Endodermal cell (in vitro differentiated cells): ENCODE measurements around the gene CDX2. TPM values are rescaled to one million over a fixed set of nuclear protein-coding genes. Genes with fewer than 3 reads are reported as not detected.

ENCODE experiments used
- DNase-seq: peaks from one replicate; pipeline ENCODE4 v3.0.0-alpha.2; 2017
- H3K27ac ChIP-seq: 2 replicates; pipeline ENCODE4 v1.5.1; 2013; ENCODE audit warnings: mild to moderate bottlenecking, low read depth, low read length, moderate library complexity
- H3K27me3 ChIP-seq: 2 replicates; pipeline ENCODE4 v1.6.1; 2013; ENCODE audit warnings: mild to moderate bottlenecking, low read length, moderate library complexity; ENCODE audit not compliant: insufficient read depth, control insufficient read depth, poor library complexity, severe bottlenecking
- H3K36me3 ChIP-seq: 2 replicates; pipeline ENCODE4 v1.7.0; 2013; ENCODE audit warnings: mild to moderate bottlenecking, low read length, moderate library complexity; ENCODE audit not compliant: control insufficient read depth, insufficient read depth
- H3K4me1 ChIP-seq: one replicate; pipeline ENCODE4 v1.7.0; 2013; ENCODE audit warnings: low read length; ENCODE audit not compliant: control insufficient read depth, insufficient read depth
- H3K4me3 ChIP-seq: 2 replicates; pipeline ENCODE4 v1.5.1; 2013; ENCODE audit warnings: mild to moderate bottlenecking, low read length, moderate library complexity
- H3K9ac ChIP-seq: 2 replicates; pipeline ENCODE4 v1.6.1; 2013; ENCODE audit warnings: mild to moderate bottlenecking, low read length, moderate library complexity; ENCODE audit not compliant: poor library complexity, severe bottlenecking; ENCODE audit errors: extremely low read depth
- H3K9me3 ChIP-seq: 2 replicates; pipeline ENCODE4 v1.6.1; 2013; ENCODE audit warnings: mild to moderate bottlenecking, low read length, moderate library complexity; ENCODE audit not compliant: control insufficient read depth
- H3K27ac Mint-ChIP-seq: 2 replicates; pipeline ENCODE4 v1.8.0; 2020; ENCODE audit warnings: mixed read lengths
- H3K27me3 Mint-ChIP-seq: 2 replicates; pipeline ENCODE4 v1.8.0; 2021; ENCODE audit warnings: mild to moderate bottlenecking, mixed read lengths; ENCODE audit not compliant: insufficient read depth
- H3K36me3 Mint-ChIP-seq: 2 replicates; pipeline ENCODE4 v1.8.0; 2020; ENCODE audit warnings: low read depth, mixed read lengths
- H3K4me1 Mint-ChIP-seq: 2 replicates; pipeline ENCODE4 v1.8.0; 2020; ENCODE audit warnings: mixed read lengths
- H3K4me3 Mint-ChIP-seq: 2 replicates; pipeline ENCODE4 v1.8.0; 2020; ENCODE audit warnings: mild to moderate bottlenecking, moderate library complexity, mixed read lengths
- H3K9me3 Mint-ChIP-seq: 2 replicates; pipeline ENCODE4 v1.8.0; 2020; ENCODE audit warnings: mild to moderate bottlenecking, mixed read lengths
- CTCF ChIP-seq: fragments of 200-600 bp; sonication (generic); conservative IDR thresholded peaks from 2 replicates; pipeline ENCODE4 v1.5.0; 2021; ENCODE audit warnings: antibody characterized with exemption, mild to moderate bottlenecking
- WGBS, 2 experiments: methylation state at CpG; one replicate each; pipeline versions ENCODE4 v1.1.5 to v1.1.7; 2013; ENCODE audit warnings: missing lambda C conversion rate in 2 of 2, mixed read lengths in 1 of 2; ENCODE audit not compliant: insufficient coverage in 1 of 2, insufficient read length in 1 of 2; 5-methylcytosine and 5-hydroxymethylcytosine counted together
- total RNA-seq, 2 donors: library from RNA; stranded (reverse); fragmentation: NEBNext Ultra II Directional in 1 of 2; extraction: Animal tissue kit (Norgen Biotek cat#: 25700) in 1 of 2; gene quantifications; 2 replicates in 1 of 2; 3 replicates in 1 of 2; pipeline ENCODE4 v1.2.1, GENCODE V29; 2021

Gene CDX2
- total RNA-seq, 2 donors from 2014 or later: not detected

GRCh38 chr13:27973291-27973690, 4.2 kb upstream of the CDX2 start:
- no peak overlapping the region for H3K4me3 Mint-ChIP-seq
- 49 to 80% methylated on average over 1 to 5 of the region's 5 CpGs for WGBS, 2 experiments
- H3K27ac Mint-ChIP-seq: no peak overlapping the region
- no peaks in the 10 kb centered on the region for H3K9me3 Mint-ChIP-seq
- H3K36me3 Mint-ChIP-seq: no peaks in the 10 kb centered on the region
- no peak for DNase-seq
- Histone ChIP-seq H3K9ac (no peak overlapping the region), H3K4me1 (no peaks in the 10 kb centered on the region), H3K9me3 (no peaks in the 10 kb centered on the region), H3K27ac (no peak overlapping the region), H3K4me3 (no peak overlapping the region), H3K27me3 (peaks cover 100% of the 10 kb centered on the region), H3K36me3 (no peaks in the 10 kb centered on the region)
- H3K27me3 Mint-ChIP-seq: peaks cover 100% of the 10 kb centered on the region
- H3K4me1 Mint-ChIP-seq: peaks cover 13% of the 10 kb centered on the region
- TF ChIP-seq CTCF: no peak

- Mint-ChIP-seq H3K4me3 (no peak overlapping the region), H3K27ac (no peak overlapping the region), H3K36me3 (no peaks in the 10 kb centered on the region), H3K4me1 (peaks cover 15% of the 10 kb centered on the region), H3K9me3 (no peaks in the 10 kb centered on the region), H3K27me3 (peaks cover 100% of the 10 kb centered on the region)
- no peak for DNase-seq
- Histone ChIP-seq H3K27me3 (peaks cover 100% of the 10 kb centered on the region), H3K9ac (no peak overlapping the region), H3K27ac (no peak overlapping the region), H3K9me3 (no peaks in the 10 kb centered on the region), H3K36me3 (no peaks in the 10 kb centered on the region), H3K4me1 (no peaks in the 10 kb centered on the region), H3K4me3 (no peak overlapping the region)
- TF ChIP-seq CTCF: no peak
- 64 to 67% methylated on average over 1 to 2 of the region's 2 CpGs for WGBS, 2 experiments
These were observed 3.3 kb upstream of the CDX2 start for GRCh38 chr13:27972478-27972820.

- Mint-ChIP-seq H3K4me3 (no peak overlapping the region), H3K27ac (no peak overlapping the region), H3K27me3 (peaks cover 100% of the 10 kb centered on the region), H3K9me3 (no peaks in the 10 kb centered on the region), H3K36me3 (no peaks in the 10 kb centered on the region), H3K4me1 (peaks cover 14% of the 10 kb centered on the region)
- no peak for TF ChIP-seq CTCF
- WGBS, 2 experiments: 36 to 44% methylated on average over 6 to 7 of the region's 7 CpGs
- Histone ChIP-seq H3K9me3 (no peaks in the 10 kb centered on the region), H3K9ac (no peak overlapping the region), H3K36me3 (no peaks in the 10 kb centered on the region), H3K27me3 (peaks cover 100% of the 10 kb centered on the region), H3K27ac (no peak overlapping the region), H3K4me3 (no peak overlapping the region), H3K4me1 (no peaks in the 10 kb centered on the region)
- no peak for DNase-seq
These were observed 2.8 kb upstream of the CDX2 start for GRCh38 chr13:27971776-27972477.
